Activated CD4-positive, alpha-beta T cell treated with anti-CD3 and anti-CD28 coated beads for 4 hours (primary cell): ENCODE results near the gene TMEM247.
"Not testable (repeated sequence)": the region's sequence is repeated elsewhere in the genome, so short reads cannot be mapped to it uniquely, and the experiment has no call there.

Experiments used
- DNase-seq, 2 donors: peaks; one replicate each; pipeline ENCODE4 v3.0.0-alpha.2; 2020

Gene TMEM247

DNA sequence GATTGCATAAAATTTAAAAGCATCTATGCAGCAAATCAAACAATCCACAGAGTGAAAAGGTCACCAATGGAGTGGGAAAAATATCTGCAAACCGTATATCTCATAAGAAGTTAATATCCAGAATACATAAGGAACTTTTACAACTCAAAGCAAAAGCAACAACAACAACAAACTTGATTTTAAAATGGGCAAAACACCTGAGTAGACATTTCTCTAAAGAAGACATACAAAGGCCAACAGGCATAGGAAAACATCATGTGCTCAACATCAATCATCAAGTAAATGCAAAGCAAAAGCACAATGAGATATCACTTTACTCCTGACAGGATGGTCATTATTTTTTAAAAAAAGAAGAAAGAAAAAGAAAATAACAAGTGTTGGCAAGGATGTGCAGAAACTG lies 38.1 kb downstream of the TMEM247 start:
- DNase-seq: no peak

DNA sequence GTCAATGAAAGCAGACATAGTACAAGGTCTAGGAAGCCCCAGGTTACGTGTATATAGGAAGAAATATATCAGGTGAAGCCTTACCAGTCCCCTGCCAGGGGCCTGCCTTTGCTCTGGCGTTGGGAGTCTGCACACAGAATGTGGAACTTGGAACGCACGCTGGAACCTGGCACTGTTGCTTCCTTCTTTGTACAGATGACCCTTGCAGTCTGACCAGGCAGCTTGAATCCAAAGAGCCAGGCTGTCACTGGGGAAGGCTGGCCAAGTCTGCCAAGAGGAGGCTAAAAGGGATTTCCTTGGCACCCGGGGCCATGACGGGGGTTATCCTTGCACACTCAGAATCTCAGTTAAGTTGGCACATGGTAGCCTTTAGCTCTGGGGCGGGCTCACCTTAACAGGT lies 39.5 kb downstream of the TMEM247 start:
- DNase-seq: no peak

DNA sequence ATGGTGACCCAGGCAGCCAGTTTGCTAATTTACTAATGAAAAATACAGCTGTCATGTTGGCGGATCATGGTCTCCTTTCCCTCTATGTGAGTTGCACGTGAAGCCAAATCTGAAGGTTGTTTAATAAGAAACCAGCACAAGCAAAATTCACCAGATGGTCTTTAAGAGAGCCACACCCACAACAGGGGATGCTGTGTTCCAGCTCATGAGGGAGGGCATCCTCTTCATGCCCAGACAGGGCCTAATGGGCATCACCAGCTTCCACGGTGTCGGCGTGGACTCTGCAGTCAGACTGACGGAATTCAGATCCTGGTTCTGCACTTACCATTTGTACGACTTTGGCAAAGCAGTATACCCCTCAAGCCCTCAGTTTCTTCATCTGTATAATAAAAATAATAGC lies 39.9 kb downstream of the TMEM247 start:
- DNase-seq: no peak

DNA sequence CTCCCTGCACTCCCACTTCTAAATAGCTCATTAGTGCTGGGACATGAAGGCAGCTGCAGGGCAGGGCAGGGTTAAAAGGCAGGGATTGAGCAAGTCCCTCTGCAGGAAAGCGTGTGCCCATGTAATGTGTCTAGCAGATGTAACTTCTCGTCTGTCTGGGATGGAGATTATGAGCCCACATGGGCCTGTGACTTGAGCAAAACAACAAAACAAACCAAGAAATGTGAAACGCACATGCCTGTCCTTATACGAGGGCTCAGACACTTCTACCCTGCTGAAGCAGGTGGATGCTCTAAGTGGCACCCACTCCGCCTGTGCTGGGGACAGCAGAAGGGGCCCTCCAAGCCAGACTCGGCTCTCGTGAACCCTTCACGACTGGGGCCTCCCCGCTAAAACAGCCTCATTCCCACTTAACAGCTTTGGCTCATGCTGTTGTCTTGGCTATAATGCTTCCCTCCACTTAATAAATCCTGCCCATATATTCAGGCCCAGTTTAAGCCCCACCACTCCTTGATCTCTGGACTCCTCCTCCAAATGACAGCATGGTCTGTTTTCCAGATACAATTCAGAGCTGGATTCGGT lies 40.9 kb downstream of the TMEM247 start:
- no peak for DNase-seq

DNA sequence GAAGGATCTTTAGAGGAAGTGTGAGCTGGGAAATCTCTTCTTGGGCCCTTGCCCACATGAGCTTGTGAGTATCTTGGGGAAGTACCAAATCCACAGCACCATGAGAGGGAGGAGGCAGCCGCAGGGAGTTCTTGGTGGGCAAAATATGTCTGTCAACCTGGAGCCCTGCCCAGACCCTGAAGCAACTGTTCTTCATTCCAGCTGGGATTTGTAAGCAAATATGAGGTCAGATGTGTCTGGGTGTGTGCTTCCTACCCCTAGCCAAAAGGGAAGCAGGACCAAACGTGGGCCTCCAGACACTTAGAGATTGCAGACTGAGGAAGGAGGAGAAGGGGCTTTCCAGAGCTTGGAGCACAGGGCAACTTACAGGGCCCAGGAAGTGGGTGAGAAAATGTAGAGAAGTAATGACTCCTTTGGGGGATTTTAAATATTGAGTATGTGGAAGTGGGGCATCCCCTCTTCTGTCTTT lies 41.9 kb downstream of the TMEM247 start:
- DNase-seq: no peak

DNA sequence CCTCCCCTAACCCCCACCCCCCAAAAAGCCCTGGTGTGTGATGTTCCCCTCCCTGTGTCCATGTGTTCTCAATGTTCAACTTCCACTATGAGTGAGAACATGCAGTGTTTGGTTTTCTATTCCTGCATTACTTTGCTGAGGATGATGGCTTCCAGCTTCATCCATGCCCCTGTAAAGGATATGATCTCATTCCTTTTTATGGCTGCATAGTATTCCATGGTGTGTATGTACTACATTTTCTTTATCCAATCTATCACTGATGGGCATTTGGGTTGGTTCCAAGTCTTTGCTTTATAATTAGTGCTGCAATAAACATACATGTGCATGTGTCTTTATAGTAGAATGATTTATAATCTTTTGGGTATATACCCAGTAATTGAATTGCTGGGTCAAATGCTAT lies 43.0 kb downstream of the TMEM247 start:
- DNase-seq: not testable (repeated sequence)

DNA sequence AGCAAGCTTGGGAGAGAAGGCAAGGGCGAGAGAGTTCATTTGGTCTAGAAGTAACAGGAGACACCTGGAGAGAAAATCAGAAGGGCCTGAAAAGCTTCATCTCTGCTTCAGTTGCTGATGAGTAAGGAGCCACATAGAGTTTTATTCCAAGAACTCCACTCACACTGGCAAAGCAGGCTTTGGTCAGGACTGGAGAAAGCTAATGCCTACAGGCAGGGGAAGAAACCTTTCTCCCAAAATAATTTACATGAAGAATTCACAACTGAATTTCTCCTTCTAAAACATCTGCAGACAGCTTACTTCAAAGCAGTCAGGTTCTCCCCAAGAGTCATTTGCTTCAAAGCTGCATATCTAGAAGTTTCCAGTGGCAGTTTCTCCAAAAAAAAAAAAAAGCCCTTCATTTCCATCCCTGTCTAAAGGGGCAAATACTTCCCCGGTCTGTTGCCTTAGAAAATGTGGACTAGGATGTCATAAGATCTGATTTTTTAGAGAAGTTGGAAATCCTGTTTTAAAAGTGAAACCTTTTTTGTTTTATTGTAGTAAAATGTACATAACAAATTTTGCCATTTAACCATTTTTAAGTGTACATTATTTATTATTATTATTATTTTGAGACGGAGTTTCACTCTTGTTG lies 46.3 kb downstream of the TMEM247 start:
- no peak for DNase-seq

DNA sequence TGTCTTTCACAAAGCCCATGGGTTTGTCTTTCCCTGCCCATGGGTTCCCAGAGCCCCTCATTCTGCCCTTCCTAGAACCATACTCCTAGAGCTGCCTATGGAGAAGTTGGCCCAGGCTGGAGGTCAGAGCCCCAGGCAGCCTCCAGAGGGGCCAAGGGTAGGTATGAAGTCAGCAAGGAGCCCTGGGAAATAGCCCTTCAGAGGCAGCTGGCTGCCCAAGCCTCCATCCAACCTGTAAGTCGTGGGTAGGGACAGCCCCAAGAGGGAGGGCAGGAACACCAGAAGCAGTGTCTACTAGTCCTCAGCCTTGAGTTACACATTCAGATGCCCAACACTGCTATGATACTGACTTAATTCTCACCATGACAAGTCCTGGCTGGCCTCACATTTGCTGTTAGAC lies 49.5 kb downstream of the TMEM247 start:
- no peak for DNase-seq

DNA sequence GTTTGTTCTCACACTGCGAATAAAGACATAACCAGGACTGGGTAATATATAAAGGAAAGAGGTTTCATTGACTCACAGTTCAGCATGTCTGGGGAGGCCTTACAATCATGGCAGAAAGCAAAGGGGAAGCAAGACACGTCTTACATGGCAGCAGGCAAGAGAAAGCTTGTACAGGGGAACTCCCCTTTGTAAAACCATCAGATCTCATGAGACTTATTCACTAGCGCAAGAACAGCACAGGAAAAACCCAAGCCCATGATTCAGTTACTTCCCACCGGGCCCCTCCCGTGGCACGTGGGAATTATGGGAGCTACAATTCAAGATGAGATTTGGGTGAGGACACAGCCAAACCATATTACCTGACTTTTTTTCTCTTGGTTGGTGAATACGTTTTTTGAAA lies 51.3 kb downstream of the TMEM247 start:
- no peak for DNase-seq

DNA sequence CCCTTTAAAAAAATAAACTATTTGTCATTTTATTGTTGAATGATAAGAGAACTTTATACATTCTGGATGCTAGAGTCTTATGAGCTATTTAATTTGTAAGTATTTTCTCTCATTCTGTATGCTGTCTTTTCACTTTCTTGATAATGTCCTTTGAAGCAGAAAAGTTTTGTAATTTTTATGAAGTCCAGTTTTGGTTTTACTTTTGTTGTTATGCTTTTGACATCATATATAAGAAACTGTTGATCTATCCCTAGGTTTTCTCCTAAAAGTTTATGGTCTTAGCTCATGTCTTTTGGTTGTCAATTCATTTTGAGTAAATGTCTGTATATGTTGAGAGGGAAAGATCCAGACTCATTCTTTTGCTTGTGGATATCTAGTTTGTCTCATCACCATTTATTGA lies 52.5 kb downstream of the TMEM247 start:
- no peak for DNase-seq
